Measurements from ENCODE around the gene MEAK7.
A peak's percentile ranks its signal among the peaks of the same experiment; 100 is the strongest.

The MEAK7 gene

DNA sequence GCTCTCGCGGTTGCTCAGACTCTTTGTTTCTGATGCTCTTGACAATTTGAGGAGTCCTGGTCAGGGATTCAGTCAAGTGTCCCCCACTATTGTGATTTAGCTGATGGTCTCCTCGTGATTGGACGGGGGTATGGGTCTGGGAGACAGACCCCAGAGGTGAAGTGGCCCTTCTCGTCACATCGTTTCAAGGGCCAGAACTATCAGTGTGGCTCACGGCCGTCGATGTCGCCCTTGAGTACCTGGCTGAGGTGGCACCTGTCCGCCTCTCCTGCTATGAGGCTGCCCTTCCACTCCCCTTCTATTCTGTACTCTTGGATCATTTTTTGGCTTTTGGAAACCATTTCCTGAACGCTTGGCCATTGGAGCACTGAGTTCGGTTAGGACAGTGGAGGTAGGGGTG lies 7.4 kb upstream of the MEAK7 start:
- DNase-seq (ENCODE audit: low spot score): no peak

DNA sequence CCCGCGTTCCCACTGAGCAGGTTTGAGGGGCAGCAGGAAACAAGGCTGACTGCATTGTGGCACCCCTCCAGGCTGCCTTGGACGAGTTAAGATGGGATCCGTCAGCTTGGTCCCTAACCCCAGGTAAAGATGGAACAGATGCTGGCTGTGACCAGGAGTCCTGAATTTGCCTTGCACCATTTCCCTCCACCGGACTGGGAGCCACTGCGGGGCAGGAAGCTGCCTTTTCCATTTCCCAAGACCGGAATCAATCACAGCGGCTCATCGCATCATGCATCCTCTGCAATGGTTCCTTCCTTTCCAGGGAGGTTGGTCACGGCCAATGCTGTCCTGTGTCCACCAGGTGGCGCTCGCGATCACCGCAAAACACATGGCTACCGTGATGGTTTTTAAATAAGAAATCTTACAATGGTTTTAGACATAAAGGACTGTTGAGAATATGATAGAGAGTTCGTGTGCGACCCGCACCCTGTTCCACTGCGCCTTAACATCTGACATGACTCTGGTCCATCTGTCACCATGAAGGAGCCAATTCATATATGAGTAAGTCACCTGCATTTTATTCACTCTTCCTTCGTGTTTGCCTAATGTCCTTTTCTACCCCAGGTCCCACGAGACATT lies 6.8 kb upstream of the MEAK7 start:
- DNase-seq (ENCODE audit: low spot score): peak; percentile 87

DNA sequence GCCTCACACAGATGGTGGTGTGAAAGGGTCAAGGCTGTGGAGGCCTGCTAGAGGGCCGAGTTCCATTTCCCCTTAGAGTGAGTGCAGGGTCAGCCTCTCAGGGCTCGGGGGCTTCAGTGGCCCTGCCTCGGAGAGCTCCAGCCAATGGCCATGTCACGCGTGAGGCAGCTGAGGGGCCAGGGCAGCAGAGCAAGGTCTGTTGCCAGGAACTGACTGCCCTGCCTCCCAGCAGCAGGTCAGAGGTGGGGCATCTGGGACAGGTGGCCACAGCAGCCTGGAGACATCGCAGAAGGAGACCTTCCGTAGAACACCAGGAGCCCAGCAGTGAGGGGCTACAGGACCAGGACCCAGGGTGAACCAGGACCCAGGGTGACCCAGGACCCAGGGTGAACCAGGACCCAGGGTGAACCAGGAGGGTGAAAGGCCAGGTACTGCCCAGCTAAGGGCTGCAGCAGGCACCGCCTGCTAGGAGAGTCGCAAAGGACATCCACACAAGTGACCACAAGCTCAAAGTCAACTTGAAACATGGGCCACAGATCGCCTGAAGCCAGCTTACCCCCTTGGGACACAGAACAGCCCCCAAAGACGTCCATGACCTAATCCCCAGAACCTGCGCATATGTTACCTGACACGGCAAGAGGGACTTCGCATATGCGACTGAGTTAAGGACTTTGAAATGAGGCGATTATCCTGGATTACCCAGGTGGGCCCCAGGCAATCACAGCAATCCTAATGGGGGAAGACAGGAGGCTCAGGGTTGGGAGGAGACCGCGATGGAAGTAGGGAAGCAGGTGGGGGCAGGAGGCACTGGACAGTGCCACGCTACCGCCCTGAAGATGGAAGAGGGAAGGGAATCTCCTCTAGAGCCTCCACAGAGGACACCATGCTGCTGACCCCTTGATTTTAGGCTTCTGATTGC lies 4.8 kb upstream of the MEAK7 start:
- no peak for DNase-seq (ENCODE audit: low spot score)

DNA sequence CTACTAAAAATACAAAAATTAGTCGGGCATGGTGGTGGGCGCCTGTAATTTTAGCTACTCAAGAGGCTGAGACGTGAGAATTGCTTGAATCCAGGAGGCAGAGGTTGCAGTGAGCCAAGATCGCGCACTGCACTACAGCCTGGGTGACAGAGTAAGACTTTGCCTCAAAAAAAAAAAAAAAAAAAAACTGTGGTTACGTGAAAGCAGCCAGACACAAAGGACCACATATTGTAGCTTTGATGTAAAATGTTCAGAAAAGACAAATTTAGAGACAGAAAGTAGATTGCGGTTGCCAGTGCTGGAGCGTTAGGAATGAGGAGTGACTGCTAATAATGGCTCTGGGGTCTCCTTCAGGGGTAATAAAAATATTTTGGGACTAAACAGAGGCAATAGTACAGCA lies 4.0 kb upstream of the MEAK7 start:
- DNase-seq (ENCODE audit: low spot score): peak; percentile 24

DNA sequence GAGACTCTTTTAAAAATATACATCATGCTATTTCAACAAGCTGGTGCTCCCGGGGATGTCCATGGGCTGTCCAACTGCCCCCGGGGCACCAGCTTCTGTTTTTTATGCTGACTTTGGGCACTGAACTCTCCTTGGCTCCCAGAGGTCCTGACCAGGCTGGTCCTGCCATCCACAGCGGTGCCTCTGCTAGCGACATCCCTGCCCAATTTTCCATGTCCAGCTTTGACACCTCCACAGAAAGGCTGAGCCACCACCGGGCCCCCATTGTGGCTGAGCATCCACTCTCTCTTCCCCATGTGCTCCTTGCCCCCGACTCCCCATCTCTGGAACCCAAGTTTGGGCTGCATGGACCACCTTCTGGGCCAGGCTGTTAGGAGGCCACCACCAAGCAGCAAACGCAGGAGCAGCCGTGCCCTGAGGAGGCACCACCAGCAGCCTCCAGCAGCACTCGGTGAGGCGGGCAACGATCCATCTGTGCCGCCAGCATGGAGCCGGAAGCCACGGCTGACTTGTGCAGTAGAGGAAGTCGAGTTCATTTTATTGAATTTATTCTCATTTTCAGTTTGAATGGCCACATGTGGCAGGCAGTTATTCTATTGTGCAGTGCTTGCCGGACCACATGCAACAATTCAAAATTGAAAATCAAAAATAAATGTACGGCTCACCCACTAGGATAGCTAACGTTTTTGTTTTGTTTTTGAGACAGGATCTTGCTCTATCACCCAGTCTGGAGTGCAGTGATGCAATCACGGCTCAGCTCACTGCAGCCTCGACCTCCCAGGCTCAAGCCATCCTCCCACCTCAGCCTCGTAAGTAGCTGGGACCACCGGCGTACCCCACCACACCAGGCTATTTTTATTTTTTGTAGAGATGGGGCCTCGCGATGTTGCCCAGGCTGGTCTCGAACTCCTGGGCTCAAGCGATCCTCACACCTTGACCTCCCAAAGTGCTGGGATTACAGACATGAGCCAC lies 2.8 kb upstream of the MEAK7 start:
- peak; percentile 29 for DNase-seq (ENCODE audit: low spot score)

DNA sequence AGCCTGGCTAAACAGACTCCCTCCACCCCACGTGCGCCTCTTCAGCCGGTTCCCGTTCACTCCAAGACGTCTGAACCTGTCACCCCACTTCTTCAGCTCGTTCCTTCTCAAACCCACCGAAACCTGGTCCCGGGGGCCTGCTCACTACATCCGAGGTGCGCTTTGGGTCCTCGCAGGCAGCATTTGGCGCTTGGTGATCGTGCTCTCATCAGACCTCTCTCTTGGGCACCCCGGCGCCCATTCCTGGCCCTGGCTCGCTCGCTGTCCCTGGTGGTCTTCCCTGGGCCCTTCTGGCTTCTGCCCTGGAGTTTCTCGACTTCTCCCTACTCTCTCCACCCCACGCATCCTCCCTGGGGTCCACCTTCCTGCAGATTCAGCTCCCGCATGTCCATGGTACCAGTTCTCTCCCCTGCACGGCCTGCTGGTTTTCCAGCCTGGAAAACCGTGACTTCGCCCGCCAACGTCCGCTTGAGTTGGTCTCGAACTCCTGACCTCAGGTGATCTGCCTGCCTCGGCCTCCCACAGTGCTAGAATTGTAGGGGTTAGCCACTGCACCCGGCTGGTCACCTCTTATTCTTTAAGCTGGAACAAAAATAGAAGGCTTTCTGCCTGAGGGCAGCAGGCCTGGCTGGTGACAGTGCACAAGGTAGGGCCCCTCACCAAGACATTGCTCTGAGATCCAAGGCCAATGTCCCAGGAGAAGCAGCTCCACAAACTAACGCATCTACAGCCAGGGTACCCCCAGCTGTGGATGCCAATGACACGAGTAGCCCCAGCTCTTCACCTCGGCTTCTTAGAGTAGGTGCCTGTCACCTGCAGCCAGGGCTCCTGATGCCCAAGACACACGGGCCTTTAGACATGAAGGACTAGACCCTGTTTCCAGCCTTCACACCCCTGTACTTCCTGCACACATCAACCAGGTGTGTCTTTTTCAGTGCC lies 1.1 kb upstream of the MEAK7 start:
- no peak for DNase-seq (ENCODE audit: low spot score)

DNA sequence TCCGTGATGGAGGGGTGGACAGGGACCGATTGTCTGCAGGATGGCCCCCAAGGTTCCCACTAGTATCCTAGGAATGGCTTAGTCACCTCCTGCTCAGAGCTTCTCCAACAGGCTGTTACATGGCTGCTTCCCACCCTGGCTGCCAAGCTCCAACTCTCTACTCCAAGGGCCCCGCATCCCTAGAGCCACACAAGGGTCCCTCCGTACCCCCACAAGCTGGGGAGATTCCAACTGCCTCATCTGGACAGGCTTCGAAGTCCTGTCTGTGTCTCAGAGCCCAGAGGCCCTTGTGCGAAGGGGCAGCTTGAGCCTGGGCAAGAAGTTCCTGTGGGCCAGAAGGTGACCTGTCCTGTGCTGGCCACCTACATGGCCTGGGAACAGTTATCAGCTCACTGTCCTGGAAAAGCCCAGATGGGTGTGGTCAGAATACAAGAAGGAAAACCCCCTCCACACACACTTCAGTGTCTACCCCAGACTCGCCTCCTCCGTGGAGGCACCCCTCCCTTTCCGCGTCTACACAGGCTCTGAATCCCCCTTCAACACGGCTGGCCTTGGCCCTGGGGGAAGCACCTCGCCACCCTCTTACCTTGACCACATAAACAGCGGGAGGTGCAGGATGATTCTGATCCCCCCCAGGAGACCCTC lies 586 bp downstream of the MEAK7 start:
- DNase-seq (ENCODE audit: low spot score): no peak

DNA sequence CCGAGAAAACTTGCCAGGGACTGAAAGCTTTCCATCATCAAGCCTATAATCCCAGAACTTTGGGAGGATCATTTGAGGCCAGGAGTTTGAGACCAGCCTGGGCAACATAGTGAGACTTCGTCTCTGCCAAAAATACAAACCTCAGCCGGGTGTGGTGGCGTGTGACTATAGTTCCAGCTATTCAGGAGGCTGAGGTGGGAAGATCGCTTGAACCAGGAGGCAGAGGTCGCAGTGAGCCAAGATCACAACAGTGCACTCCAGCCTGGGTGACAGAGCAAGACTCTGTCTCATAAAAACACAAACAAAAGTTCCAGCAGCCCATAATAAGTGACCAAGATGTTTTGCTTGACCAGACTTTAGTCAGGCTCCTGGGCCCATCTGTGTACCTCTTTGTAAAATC lies 1.9 kb downstream of the MEAK7 start:
- no peak for DNase-seq (ENCODE audit: low spot score)

DNA sequence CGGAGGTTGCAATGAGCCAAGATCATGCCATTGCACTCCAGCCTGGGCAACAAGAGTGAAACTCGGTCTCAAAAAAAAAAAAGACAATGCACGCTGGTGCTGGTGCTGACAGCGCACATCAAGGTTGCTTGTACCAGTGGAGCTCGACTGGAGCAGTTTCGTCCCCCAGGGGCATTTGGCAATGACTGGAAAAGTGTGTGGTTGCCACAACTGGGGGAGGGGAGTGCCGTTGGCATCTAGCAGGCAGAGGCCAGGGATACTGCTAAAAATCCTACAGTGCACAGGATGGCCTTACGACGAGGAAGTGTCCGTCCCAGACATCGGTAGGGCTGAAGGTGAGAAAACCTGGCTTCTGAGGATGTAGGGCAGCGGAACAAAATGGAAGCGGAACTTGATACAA lies 2.4 kb downstream of the MEAK7 start:
- no peak for DNase-seq (ENCODE audit: low spot score)

DNA sequence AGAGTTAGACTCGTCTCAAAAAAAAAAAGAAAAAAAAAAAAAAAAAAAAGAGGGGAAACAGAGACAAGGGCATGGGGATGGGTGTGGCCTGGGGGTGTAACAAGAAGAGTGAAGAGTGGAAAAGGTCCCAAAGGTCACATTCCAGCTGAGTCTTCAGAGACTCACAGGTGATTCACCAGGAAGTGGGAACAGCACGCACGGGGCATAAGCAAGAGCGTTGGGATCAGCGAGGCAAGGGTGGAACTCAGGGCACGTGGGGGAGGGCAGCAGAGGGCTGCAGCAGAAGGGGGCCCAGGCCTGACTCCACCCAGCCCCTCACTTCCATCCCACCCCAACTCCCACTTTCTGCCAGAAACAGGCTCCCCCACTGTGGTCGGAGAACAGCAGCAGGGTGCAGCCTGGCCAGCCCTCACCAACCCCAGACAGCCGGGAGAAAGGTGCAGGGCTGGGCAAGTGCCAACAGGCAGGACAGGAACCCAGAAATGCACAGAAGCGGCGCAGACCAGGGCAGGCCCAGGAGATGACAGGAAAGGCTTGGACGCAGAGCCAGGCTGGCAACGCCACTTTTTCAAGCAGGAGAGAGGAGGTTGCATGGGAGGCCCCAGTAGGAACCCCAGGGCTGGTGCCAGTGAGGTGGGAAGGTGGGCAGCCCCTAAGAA lies 3.3 kb downstream of the MEAK7 start:
- DNase-seq (ENCODE audit: low spot score): no peak

DNA sequence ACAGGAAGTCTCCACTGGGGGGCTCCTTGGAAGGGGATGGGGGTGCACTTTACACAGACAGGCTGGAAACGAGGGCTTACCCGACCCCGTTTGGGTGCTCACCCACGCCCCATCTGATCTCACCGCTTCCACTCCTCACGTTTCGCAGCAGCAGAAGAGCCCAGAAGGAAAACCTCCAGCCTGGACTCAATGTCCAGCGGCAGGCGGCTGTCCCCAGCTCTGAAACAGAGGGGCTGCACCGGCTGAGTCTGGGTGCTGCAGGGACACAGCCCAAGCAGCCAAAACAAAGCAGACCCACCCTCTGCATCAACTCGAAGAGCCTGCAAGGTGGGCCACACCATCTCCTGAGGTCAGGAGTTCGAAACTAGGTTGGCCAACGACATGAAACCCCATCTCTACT lies 3.9 kb downstream of the MEAK7 start:
- no peak for DNase-seq (ENCODE audit: low spot score)

DNA sequence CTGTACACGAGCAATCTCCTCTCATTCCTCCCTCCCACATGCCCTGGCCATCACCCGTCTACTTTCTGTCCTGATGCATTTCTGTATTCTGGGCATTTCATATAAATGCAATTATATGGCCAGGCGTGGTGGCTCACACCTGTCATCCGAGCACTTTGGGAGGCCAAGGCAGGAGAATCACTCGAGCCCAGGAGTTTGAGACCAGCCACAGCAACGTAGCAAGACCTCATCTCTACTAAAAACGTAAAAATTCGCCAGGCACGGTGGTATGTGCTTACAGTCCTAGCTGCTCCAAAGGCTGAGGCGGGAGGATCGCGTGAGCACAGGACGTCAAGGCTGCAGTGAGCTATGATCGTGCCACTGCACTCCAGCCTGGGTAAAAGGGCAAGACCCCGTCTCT lies 4.8 kb downstream of the MEAK7 start:
- DNase-seq (ENCODE audit: low spot score): no peak

DNA sequence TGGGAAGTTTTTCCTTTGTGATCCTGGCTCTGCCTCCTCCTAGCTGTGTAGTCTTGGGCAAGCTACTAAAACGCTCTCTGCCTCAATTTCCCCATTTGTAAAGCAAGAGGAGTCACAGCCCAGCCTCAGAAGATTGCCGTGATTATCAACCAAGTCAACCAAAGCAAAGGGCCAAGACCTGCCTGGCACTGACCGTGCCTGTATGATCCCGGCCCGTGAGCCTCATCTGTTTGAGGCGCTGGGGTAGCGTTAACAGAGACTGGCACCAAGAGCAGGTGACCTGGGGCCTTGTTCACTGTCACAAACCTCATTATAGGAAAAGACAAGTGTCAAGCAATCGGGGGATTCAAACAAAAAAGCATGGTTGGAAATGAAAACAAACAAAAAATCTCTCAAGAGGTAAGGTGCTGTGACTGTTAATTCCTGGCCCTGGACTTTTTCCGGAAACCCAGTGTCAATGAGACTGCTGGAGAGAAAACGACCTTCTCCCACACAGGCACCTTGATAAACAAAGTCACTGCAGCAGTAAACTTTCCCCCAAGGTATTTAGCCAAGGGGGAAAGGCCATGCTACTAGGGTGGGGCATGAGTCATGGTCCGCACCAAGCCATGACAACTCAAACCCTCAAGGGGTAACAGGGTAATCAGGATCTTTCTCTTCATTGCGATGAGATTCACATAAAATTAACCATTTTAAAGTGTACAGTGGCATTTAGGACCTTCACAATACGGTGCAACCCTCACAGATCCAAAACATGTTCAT lies 5.4 kb downstream of the MEAK7 start:
- DNase-seq (ENCODE audit: low spot score): no peak

DNA sequence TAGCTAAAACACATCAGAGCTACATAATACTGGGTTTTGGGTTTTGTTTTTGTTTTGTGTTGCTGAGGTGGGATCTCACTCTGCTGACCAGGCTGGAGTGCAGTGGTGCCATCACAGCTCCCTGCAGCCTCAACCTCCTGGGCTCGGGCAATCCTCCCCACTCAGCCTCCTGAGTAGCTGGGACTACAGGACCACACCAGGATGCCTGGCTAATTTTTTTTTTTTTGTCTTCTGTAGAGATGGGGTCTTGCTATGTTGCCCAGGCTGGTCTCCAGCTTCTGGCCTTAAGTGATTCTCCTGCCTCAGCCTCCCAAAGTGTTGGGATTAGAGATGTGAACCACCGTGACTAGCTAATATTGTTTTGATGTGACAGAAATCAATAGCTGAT lies 6.2 kb downstream of the MEAK7 start:
- no peak for DNase-seq (ENCODE audit: low spot score)

DNA sequence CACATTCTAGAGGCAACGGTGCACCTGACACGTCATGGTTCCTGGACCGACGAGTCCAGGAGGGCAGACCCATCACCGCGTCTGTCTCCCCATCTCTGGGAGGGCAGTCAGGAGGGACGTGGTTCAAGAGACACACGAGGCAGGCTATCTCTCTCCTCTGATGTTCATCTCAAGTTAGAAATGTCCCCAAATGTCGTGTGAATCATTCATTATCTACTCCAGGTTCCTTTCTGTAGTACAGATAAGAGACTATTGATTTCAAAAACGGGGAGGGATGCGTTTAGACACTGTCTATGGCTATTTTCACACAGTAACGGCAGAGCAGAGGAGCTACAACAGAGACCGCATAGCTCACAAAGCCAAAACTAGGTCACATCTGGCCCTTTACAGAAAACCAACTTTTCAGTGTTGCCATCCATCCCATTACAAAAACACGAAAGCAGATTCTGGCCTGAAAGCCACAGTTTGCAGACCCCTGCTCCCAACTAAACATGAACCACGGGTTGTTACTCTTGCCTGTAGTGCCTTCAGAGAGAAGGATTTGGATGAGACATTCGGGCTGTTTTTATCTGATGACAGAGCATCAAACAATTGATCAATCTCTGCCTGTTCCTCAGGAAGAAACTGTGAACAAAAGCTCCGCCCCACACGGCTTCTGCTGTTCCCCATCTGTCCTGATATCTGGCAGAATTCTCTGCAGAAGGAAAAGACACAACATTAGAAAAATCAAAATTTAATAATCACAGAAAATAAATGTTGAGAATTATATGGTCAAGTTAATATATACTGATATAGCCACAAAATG lies 6.8 kb downstream of the MEAK7 start:
- no peak for DNase-seq (ENCODE audit: low spot score)

DNA sequence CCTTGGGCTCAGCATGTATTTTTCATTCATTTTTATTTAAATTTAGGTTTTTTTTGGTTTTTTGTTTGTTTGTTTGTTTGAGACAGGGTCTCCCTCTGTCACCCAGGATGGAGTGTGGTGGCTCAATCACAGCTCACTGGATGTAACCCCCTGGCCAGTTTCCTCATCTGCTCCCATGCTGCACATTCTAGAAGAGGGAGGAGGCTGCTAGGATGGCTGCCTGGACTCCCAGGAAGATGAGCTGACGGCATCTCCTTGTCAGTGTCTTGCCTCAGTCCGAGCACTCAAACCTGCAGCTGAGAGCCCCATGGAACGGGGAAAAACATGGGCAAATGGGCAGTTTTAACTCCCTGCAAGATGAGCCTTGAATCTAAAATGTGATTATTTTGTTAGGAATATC lies 7.5 kb downstream of the MEAK7 start:
- DNase-seq (ENCODE audit: low spot score): no peak

DNA sequence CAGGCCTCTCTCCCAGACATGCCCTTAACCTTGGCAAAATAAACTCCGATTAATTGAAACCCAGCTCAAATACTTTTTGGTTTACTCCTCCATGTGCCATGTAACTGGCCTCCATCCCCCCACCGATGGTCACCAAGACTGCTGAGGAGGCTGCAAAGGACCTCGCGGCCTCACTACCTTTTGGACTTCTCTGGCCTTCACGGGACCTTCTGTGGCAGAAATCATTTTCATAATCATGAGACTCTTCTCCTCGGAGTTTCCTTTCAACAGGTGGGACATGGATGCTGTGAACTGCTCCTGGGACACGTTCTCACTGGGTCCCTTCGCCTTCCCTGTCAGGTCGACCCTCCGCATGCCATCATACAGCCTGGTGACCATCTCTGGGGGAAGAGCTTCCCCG lies 9.0 kb downstream of the MEAK7 start:
- no peak for DNase-seq (ENCODE audit: low spot score)

DNA sequence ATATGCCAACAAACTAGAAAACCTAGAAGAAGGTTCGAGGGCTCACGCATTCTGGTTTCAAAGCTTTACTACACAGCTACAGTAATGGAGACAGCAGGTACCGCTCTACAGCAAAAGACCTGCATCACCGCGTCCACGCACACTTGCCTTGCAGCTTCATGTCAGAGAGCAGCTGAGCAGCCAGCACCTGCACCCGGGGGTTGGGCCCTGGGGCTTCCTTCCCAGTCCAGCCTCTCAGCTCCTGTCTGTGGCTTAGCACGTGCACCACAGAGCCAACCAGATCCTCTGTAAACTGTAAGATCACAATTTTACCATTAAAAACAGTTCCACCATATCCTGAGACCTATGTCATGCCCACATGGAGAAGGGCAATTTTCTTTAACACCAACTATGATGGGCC lies 15.3 kb downstream of the MEAK7 start:
- DNase-seq (ENCODE audit: low spot score): no peak

DNA sequence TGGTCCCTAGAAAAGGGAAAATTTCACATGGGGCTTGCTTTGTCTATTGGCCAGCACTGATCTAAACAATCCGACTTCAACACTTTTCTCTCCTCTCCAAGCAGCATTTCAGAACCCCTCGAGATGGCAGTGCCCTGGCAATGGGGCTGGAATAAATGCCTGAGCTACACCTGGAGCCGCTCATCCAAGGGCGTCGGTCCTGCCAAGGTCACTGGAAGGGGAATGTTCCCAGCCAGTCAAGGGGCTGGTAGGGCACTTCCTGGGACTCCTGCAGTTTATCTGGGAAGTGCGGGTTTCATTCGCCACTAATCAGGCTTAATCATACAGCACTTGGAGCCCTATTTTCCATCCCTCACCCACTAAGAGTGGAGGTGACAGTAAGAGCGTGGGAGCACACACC lies 17.1 kb downstream of the MEAK7 start:
- no peak for DNase-seq (ENCODE audit: low spot score)
